ENCODE results near the gene DDAH1.

DNA sequence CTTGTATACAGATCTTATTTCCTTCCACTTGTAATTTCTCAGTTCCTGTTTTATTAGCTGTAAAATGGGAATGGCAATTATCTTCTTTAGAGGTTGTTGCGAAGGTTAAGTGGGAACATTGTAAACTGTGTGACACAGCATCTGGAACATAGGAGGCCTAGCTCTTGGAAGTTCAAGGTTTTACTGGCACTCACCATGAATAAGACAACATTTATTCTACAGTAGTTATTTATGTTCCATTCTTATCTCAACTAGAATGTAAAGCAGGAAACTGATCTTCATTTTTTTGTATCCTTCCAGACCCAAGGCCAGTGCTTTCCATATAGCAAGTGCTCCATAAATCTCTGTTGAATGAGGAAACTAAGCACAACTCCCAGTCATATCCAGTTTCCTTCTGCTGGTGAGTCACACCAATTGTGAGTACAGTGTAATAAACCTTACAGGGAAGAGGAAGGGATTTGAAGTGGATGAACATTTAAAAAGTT lies 189.9 kb downstream of the DDAH1 start:
- TF ChIP-seq EZH2 (IDR thresholded peaks at IDR 0.05; ENCODE audit: borderline replicate concordance) (no peak), EZH2phosphoT487 (IDR thresholded peaks at IDR 0.05; ENCODE audit: low read depth, severe bottlenecking, unreplicated experiment) (no peak)
- TF ChIP-seq, protein P1, sequence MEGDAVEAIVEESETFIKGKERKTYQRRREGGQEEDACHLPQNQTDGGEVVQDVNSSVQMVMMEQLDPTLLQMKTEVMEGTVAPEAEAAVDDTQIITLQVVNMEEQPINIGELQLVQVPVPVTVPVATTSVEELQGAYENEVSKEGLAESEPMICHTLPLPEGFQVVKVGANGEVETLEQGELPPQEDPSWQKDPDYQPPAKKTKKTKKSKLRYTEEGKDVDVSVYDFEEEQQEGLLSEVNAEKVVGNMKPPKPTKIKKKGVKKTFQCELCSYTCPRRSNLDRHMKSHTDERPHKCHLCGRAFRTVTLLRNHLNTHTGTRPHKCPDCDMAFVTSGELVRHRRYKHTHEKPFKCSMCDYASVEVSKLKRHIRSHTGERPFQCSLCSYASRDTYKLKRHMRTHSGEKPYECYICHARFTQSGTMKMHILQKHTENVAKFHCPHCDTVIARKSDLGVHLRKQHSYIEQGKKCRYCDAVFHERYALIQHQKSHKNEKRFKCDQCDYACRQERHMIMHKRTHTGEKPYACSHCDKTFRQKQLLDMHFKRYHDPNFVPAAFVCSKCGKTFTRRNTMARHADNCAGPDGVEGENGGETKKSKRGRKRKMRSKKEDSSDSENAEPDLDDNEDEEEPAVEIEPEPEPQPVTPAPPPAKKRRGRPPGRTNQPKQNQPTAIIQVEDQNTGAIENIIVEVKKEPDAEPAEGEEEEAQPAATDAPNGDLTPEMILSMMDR (IDR thresholded peaks at IDR 0.05; ENCODE audit: poor library complexity): no peak
